Posterior cingulate gyrus (tissue), 11 donors: ENCODE results near the gene GRWD1.

ENCODE experiments used
- DNase-seq, 10 donors: peaks; one replicate each; pipeline versions ENCODE4 v3.0.0 to v3.0.0-alpha.2; 2020 to 2021; ENCODE audit warnings: mixed read lengths in 3 of 10
- intact Hi-C: fragments of 100-400 bp; cut with DNase I; formaldehyde crosslinking; loops from one replicate; pipeline ENCODE4 v1.15.1; 2023

Gene GRWD1

DNA sequence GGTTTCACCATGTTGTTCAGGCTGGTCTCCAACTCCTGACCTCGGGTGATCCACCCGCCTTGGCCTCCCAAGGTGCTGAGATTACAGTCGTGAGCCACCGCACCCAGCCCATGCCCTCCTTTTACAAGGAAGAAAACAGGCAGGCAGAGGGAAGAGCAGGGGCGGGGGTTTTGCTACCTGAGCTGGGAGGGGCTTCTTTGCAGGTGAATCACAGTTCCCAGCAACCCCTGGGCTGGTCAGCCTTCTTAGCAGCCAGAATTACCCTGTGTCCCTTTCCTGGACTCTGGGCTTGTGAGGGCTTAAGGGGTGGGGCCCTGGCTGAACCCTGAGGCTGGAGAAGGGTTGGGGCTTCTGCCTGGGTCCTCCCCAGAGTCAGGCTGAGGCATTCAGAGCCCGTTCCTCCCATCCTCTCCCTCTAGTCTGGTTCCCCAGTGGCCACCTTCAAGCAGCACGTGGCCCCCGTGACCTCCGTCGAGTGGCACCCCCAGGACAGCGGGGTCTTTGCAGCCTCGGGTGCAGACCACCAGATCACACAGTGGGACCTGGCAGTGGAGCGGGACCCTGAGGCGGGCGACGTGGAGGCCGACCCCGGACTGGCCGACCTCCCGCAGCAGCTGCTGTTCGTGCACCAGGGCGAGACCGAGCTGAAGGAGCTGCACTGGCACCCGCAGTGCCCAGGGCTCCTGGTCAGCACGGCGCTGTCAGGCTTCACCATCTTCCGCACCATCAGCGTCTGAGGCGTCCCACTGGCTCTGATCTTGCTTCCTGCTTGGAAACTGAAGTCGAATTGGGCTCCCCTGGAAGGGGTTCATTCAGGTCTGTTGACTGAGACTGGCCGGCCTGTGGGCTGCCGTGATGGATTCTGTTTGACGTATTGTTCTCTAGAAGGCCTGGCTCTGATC lies 6.8 kb downstream of the GRWD1 start:
- DNase-seq = no peak
- intact Hi-C loops = no loop called here

DNA sequence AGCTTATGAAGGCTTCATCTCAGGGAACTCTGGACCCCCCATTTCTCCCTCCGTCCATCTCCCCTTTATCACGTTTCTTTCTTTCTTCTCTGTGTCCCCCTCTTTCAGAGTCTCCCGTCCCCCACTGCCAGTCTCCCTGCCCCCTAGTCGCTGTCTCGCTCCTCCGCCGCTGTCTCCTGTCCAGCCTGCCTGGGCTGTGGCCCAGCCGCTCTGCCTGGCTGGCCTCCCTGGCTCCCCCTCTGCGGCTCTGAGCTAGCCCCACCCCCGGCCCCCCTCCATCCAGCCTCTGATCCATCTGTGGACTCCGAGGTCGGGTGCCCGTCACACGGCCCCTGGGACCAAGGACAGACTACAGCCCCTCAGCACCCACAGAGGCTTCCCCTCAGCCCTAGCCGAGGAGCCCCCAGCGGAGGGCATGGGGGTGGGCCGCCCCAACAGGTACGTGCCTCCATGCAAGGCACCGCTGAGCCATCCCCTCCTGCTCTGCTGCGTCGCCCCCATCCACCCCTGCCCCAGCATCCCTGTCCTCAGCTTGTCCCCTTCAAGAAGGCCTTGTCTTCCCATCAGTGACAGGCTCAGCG lies 8.5 kb downstream of the GRWD1 start:
- intact Hi-C loops = no loop called here
- DNase-seq = peak in 3 of 10 donors; percentile 27 to 37 (median 31)

DNA sequence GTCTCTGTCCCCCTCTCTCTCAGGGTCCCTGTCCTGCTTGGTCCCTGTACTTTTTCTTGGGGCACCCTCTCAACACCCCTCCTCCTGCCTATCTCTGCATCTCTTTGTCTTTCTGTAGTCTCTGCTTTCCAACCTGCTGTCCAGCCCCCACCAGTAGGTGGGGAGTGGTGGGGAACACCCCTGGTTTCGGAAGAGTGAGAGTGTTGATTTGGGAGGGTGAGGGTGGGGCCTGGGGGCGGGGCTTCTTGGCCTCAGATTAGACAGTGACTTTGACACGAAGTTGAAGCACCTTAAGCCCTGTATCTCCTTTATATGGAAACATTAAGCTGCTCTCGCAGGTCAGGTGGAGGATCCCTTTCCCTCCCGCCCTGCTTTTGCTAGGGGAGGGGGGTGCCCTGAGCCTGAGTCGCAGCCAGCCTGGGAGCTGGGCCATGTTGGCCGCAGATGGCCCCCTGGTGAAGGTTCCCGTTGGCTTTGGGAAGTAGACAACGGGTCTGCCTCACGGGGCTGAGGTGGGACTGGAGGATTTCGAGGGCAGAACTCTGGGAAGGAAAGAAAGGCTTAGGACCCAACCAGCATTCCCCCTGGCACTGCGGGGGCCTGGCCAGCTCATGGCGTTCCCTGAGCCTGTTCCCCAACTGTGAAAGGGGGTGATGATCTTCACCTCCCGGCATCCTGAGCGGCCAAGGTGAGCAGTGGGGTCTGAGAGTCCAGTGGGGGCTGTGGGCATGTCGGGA lies 9.6 kb downstream of the GRWD1 start, which contains the start of gene KCNJ14:
TSS of gene KCNJ14 (plus strand) at position 404 of the 737 bp plus-strand sequence. CDS start 6,151 bp downstream, outside the sequence.
- DNase-seq = no peak
- intact Hi-C loops = no loop called here

DNA sequence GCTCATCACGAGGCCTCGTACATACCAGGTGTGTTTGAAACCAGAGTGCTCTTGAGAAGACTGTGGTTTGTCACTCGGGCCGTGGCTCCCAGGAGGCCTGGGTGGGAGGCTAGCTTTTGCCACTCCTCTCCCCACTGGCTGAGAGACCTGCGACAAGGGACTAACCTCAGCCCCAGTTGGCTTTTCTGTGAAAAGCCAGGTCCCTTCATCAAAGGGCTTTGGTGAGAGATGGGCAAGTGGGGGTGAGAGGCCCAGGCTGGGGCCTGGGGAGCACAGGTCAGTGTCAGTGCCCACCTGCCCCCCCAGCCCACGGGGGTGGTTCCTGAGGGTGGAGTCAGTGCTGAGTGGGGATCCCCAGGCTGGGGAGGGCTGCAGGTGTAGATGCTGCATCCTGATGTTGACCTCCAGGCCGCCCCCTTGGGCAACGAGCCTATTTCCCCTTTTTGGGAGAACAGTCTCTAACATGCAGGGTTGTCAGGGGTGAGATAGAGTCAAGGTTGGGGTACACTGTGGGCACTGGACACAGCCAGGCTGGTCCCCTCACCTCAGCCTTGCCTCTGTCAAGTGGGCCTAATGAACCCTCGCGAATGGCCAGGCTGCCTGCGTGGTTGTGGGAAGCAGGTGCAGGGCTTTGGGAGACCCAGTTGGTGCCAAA lies 10.3 kb downstream of the GRWD1 start:
- DNase-seq = no peak
- intact Hi-C loops = no loop called here

DNA sequence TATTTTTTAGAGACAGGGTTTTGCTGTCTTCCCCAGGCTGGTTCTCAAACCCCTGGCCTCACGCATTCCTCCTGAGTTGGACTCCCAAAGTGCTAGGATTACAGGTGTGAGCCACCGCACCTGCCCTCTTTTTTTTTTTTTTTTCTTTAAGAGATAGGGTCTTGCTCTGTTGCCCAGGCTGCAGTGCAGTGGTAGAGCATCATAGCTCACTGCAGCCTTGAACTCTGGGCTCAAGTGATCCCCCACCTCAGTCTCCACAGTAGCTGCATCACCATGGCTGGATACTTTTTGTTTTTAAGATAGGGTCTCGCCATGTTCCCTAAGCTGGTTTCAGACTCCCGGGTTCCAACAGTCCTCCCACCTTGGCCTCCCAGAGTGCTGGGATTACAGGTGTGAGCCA lies 11.1 kb downstream of the GRWD1 start:
- no peak for DNase-seq
- intact Hi-C loops = no loop called here

DNA sequence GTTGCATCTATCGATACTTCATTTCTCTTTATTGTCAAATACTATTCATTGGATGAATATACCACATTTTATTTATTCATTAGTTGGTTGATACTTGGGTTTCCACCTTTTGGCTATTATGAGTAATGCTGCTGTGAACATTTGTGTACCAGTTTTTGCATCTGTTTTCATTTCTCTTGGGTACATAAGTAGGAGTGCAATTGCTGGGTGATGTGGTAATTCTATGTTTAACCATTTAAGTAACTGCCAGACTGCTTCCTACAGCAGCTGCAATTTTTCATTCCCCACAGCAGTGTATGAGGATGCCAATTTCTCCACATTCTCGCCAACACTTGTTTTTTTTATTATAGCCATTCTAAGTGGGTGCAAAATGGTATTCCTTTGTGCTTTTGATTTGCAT lies 12.2 kb downstream of the GRWD1 start:
- intact Hi-C loops = no loop called here
- DNase-seq = no peak

DNA sequence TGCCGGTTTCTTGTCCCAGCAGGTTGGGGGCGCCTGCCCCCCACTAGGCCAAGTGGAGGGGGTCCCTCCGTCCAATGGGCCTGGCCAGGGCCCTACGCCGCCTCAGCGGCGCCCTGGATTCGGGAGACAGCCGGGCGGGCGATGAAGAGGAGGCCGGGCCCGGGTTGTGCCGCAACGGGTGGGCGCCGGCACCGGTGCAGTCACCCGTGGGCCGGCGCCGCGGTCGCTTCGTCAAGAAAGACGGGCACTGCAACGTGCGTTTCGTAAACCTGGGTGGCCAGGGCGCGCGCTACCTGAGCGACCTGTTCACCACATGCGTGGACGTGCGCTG lies 15.8 kb downstream of the GRWD1 start:
- no peak for DNase-seq
- intact Hi-C loops = no loop called here

DNA sequence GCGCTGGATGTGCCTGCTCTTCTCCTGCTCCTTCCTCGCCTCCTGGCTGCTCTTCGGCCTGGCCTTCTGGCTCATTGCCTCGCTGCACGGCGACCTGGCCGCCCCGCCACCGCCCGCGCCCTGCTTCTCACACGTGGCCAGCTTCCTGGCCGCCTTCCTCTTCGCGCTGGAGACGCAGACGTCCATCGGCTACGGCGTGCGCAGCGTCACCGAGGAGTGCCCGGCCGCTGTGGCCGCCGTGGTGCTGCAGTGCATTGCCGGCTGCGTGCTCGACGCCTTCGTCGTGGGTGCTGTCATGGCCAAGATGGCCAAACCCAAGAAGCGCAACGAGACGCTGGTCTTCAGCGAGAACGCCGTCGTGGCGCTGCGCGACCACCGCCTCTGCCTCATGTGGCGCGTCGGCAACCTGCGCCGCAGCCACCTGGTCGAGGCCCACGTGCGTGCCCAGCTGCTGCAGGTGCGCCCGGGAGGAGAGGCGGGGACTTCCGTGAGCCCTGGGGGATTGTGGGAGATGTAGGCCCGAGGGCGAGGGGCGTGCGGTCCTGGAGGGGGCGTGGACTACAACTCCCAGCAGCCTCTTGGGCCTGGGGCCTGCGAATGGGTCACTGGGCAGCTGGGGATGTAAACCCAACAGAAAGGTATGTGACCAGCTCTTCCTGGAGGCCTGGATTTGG lies 16.3 kb downstream of the GRWD1 start:
- no peak for DNase-seq
- intact Hi-C loops = no loop called here

DNA sequence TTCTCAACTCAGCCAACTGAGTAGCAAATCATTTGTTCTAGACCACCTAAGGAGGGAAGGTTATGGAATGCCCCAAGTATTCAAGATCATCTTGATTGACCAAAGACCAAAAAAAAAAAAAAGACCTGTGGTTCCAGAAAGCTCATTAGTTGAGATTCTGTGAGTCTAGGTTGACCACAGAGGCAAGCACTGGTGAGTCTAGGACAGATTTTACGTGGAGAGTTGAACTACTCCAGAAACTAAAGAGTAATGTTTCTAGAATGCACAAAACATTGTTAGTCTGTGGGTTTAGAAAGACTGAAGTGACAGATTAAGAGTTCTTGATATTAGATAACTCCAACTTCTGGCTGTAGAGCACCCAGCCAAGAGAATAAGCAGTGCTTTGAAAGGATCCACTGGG lies 19.4 kb downstream of the GRWD1 start:
- no peak for DNase-seq
- intact Hi-C loops = no loop called here

DNA sequence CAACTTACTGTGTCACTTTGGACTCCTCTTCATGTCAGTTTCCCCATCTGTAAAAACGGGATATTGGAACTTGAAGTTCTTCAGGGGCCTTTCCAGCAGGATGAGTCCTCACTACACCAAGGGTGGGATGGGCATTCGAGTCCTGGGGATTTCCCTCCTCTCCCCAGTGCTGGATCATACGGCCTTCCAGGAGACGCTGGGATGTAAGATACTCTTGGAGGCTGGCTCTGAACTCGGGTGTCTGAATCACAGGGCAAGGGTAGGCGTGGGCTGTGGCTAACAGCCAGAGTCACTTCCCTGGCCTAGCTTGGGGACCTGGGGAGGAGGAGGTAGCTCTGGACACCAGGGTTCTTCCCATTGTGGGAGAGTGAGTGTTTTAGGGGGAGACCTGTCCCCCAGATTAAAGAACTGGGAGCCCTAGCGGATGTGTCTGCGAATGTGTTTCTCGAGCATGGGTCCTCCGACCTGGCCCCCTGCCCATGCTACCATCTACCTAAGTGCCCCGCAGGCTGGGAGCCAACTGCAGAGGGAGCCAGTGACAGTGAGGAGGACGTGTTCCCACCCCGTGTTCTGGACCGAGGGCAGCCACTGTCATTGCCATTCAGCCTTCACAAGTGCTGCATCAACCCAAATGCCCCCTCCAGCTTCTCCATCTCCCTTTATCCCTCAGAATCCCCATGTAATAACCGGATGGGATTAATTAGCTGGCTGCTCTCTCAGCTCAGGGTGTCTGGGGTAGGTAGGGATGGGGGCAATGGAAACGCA lies 21.0 kb downstream of the GRWD1 start:
- intact Hi-C loops = no loop called here
- DNase-seq = no peak

DNA sequence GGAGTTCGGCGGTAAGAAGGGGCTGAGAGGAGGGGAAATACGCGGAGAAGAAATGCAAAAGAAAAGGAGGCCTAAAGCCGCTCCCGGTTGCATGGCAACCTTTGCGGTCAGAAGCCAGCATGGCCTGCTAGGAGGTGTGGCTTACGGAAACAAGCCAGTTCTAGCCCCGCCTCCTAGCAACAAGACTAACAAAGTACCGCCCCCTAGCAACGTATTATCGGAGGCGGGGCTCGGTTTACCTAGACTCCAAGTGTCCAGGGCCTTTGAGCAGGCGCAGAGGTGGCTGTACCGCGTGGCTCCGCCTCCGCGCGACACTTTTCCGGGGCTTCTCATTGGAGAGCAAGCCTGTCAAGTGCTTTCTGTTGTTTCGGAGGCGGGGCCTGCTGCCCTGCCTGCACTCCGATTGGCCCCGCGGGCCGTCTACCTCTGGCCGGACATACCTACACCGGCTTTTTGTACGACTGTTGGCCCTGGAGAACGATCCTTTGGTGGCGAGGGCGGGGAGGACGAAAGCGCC lies 23.0 kb downstream of the GRWD1 start:
- intact Hi-C loops = loop anchor here (2.0 kb wide), 1 partner anchor 22 kb away; no protein-coding TSS in a partner anchor
- DNase-seq = peak; percentile 99 to 100 (median 100)

DNA sequence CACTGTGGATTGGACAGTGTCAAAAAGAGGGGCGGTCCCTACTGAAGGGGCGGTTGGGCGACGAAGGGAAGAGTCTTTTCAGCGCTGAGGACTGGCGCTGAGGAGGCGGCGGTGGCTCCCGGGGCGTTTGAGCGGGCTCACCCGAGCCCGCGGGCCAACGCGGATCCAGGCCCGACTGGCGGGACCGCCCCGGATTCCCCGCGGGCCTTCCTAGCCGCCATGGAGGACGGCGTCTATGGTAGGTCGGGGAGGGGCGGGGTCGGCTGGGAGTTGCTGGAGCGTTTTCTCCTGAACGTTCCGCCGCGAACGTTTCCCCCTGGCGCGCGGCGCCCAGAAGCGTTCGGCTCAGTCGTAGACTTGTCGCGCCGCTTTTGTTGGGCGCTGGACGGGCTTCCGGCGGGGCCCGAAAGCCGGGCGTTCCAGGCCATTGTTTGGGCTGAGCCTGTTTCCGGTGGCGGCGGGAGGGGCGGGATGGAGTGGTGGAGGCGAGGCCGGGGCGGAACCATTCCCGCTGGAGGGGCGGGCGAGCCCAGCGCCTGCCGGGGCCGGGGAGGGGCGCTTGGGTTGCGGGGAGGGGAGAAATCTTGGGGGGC lies 23.6 kb downstream of the GRWD1 start, which contains the start of gene CYTH2:
TSS of gene CYTH2 (plus strand) at position 81 of the 593 bp plus-strand sequence. CDS start at position 220, 139 bp downstream.
- DNase-seq = peak; percentile 82 to 98 (median 89)
- intact Hi-C loops = loop anchor here (2.0 kb wide), 1 partner anchor 23 kb away; no protein-coding TSS in a partner anchor

DNA sequence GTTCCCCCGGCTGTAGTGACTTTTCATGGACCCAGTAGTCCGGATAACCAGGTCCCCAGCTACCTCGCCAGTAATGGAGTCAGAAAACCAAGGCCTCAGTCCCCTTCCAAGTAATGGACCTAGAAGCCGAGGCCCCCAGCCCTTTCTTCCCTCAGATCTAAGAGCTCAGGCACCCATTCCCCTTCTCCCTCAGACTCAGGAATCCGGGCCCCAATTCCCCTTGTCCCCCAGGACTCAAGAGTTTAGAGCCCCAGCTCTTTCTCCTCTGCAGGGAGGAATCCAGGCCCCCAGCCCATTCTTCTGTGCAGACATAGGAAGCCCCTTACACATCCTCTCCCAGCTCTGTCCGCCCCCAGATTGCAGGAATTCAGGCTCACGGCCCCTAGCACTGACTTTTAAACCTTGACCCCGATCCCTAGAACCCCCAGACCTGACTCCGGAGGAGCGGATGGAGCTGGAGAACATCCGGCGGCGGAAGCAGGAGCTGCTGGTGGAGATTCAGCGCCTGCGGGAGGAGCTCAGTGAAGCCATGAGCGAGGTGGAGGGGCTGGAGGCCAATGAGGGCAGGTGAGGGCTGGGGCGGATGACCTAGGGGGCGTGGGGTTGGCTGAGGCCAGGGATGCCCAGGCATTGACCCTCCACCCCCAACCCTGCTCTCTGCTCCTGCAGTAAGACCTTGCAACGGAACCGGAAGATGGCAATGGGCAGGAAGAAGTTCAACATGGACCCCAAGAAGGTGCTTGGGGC lies 24.3 kb downstream of the GRWD1 start:
- peak in 1 of 10 donors; percentile 59 for DNase-seq
- intact Hi-C loops = loop anchor here (2.0 kb wide), 1 partner anchor 23 kb away; no protein-coding TSS in a partner anchor

DNA sequence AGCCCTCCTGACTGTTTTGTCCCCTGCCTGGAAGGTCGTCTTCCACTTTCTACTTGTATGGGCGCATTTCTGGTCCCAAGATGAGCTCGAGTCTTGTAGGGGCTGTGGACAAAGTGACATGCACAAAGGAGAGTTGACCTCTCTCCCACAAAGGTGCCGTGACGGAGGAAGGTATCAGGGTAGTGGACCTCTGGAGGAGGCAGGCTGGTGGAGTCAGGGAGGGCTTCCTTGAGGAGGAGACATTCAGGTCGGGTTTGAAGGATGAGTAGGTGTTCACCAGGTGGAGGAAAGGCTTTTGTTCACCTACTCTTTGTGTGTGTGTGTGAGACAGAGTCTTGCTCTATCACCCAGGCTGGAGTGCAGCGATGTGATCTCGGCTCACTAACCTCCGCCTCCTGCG lies 25.1 kb downstream of the GRWD1 start:
- intact Hi-C loops = no loop called here
- peak in 1 of 10 donors; percentile 43 for DNase-seq

DNA sequence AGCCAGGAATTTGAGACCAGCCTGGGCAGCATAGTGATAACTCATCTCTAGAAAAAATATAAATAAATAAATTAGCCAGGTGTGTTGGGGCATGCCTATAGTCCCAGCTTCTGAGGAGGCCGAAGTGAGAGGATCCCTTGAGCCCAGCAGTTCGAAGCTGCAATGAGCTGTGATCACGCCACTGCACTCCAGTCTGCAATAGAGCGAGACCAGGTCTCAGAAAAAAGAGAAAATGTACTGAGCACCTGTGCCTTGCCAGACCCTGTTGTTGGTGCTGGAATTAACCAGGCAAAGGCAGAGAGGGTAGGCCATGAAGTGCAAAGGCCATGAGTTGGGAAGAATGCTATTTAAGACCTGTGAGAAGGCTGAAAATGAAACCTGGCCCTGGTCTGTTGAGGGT lies 26.1 kb downstream of the GRWD1 start:
- DNase-seq = no peak
- intact Hi-C loops = no loop called here

DNA sequence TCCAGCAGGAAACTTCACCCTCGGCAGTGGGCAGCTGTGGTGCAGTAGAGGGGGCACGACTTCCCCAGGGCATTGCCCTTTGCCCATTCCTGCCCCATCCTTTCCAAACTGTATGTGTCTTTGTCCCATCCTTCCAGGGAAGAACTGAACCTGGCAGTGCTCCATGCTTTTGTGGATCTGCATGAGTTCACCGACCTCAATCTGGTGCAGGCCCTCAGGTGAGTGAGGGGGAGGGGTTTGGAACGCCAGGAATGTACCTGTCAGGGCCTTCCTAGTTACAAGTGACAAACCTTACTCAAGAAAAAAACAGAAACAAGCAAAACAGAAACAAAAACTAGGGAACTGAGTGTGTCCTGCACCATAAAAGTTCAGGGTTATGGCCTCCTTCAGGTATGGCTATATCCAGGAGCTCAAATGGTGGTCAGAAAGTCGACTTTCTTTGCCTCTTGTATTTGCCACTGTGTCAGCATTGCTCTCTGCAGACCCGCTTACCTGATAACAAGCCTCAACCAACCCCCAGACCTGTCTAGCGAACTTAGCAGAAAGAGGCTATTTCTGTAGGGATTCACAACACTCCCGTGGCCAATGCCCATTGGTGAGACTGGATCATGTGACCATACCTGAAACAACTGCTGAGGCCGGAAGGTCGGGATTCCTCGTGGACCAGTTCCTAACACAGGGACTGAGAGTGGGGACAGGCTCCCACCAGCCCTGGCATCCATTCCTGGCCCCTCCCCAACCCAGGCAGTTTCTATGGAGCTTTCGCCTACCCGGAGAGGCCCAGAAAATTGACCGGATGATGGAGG lies 27.6 kb downstream of the GRWD1 start:
- DNase-seq = no peak
- intact Hi-C loops = no loop called here

DNA sequence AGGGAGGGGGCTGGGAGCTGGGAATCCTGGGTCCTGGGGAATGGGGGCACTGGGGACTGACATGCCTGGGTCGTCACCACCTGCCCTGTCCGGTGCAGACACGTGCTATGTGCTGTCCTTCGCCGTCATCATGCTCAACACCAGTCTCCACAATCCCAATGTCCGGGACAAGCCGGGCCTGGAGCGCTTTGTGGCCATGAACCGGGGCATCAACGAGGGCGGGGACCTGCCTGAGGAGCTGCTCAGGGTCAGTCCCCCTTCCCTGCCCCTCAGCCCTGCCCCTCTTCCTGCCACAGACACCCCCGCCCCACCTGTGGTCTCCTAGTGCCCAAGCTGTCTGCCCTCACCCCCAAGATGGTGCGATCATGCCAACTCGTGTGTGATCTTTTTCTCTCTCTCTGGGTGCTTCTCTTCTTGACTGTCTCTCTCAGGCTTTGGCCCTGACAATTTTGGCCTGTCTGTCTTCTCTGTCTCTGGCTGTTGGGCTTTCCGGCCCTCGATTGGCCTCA lies 28.4 kb downstream of the GRWD1 start:
- no peak for DNase-seq
- intact Hi-C loops = no loop called here
